Fibroblast of skin of right quadriceps (primary cell): ENCODE data around the gene S100A7.
"Not testable (repeated sequence)": the region's sequence is repeated elsewhere in the genome, so short reads cannot be mapped to it uniquely, and the experiment has no call there.

Experiments used
- DNase-seq: peaks from one replicate; pipeline ENCODE4 v3.0.0-alpha.2; 2013

The S100A7 gene

DNA sequence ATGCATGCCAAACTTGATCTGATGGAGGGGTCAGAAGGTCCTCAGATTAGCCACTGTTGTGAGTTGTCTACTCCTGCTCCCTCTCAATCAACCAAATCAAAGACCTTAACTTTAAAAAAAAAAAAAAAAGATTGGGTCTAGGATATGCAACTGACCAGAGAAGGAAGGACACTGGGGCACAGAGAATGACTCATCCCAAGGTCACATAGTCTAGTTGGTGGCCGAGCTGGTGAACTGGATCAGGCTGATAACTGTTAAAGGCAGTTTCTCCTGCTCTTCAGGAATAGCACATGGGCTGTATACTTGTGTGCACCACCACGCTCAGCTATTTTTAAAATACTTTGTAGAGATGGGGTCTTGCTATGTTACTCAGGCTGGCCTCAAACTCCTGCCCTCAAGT, 14.8 kb upstream of the S100A7 start:
- DNase-seq = no peak

DNA sequence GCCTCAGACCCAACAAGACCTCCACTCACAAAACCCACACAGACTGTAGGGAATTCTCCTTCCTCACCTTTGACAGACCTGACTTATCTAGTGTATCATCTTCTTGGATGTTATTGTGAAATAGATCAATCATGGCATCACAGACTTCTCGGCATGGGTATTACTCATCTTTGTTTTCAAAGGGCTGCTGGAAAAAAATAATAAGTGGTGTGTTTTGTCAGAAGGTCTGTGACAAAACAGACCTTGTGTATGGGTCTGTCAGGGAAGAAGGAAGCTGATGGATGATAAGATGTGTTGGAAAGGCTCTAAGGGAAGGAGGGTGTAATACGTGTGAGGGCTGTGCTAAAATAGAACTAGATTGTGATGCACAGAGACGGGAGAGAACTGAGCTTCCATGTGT, 13.9 kb upstream of the S100A7 start:
- no peak for DNase-seq

DNA sequence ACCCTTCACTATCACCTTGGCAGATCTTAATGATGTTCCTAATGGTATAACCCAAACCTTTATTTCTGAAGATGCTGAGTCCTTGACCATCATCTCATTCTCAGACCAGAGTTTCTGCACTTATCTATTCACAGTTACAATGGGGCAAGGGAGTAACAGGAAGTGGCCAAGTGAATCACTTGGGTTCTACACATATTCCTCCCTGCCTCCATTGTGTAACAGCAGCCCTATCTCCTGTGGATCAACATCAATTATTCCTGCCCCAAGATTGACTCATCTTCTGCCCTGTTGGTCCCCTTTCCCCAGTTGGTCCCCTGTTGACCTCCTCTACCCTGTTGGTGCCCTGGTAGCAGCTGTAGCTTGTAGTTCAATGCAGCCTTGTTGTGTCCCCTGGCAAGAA, 10.3 kb upstream of the S100A7 start:
- no peak for DNase-seq

DNA sequence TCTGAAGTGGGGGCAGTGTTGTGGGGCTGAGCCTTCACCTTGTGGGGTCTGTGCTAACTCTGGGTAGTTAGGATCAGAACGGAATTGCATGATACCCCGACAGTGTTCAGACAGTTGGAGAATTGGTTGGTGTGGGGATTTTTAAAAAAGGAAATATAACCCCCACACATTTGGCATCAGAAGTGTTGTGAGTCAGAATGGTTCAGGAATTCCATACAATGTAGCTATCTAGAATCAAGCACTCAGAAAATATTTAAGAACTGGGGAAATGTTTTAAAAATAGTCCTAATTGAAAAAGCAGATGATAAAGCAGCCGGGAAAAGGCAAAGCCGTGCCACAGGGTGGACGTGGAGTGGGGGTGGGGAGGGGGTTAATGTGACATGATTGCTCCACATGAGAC, 6.5 kb upstream of the S100A7 start:
- peak; percentile 39 for DNase-seq

DNA sequence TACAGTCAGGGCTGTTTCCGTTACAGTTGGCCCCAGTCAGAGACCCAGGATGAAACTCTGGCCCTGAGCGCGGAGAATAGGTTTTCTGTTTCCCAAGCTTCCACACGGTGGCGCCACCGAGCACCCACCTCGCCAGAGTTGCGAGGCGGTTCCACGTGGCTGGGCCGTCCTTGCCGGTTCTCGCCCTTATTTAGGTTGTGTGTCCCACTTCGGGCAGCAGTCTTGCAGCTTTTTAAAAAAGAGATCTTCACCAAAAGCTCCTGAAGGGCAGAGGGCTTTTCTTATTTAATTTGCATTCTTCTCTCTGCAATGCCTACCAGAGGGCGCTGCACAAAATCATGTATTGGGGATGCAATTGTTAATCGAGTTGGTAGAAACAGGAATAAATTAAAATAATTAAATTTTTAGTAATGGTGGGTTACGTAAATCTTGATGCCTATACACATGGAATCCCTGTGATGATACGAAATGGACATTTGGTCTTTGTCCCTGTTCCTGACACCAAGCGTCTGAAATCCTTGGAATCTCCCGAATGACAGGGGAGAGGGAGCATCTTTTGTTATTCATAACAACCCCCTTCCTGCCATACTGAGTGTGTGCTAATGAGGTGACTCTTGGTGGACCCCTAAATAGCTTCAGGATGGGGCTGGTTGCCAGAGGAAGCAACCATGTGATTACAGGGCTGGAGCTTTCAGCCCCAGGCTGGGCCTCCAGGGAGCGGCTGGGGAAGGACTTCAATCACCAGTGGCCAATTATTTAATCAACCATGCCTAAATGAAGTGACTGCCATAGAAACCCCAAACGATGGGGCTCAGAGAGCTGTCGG, 5.6 kb upstream of the S100A7 start:
- peak; percentile 26 for DNase-seq

DNA sequence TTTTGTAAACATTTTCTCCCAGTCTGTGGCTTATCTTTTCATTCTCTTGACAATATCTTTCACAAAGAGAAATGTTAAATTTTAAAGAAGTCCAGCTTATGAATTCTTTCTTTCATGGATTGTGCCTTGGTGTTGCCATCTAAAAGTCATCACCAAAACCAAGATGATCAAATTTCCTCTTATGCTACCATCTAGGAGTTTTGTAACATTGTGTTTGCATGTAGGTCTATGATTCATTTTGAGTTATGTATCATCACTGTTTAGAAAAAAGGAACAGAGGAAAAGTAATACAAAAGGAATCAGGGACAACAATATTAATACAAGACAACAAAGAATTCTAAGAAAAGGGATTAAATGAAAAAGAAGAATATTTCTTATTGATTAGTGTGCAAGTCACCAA, 2.3 kb upstream of the S100A7 start:
- not testable (repeated sequence) for DNase-seq

DNA sequence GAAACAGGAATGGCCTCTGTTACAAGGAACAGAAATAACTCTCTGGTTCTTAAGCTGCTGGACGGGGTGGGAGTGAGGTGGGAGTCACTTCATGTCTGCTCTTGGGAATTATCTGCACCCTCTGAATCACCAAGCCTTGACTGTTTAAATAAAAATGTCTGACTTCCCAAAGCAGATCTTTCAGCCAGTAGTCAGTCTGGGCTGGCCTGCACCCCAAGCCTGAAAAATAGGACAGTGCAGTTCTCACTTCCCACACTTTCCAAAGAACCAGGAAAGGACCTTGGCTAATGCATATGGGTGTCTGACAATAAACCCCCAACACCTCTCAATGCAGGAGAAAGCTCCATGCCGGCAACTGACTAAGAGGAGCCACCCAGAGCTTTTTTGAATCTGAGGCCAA, 796 bp downstream of the S100A7 start:
- DNase-seq = no peak

DNA sequence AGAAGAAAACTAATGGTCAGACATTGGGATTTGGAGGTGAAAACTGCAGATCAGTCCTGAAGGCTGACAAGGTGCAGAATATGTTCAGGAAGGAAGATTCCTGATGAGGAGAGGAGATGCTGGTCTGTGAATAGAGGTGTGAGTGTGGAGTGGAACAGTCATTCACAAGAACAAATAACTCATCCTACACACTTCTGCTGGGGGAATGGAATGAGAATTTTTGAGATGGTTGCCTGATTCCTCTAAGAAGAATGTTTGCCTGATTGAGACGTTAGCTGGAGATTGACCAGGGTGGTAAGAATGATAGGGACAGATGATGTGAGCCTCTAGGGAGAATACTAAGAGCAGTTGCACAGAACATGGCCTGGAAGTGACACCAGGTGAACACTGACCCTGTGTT, 4.1 kb downstream of the S100A7 start:
- no peak for DNase-seq

DNA sequence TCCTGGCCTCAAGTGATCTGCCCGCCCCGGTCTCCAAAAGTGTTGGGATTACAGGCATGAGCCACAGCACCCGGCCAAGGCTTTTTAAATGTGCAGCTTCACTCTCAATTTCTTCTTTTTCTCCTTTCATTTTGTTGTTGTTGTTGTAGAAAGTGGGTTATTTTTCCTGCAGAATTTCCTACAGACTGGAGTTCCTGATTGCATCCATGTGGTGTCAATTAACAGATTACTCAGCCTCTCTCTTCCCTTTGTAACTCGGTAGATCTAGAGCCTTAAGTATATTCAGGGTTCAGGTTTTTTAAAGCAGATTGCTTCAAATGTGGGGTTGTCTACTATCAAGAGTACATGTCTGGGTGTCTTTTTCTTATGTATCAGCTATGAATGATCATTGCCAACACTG, 11.6 kb downstream of the S100A7 start:
- peak; percentile 9 for DNase-seq

DNA sequence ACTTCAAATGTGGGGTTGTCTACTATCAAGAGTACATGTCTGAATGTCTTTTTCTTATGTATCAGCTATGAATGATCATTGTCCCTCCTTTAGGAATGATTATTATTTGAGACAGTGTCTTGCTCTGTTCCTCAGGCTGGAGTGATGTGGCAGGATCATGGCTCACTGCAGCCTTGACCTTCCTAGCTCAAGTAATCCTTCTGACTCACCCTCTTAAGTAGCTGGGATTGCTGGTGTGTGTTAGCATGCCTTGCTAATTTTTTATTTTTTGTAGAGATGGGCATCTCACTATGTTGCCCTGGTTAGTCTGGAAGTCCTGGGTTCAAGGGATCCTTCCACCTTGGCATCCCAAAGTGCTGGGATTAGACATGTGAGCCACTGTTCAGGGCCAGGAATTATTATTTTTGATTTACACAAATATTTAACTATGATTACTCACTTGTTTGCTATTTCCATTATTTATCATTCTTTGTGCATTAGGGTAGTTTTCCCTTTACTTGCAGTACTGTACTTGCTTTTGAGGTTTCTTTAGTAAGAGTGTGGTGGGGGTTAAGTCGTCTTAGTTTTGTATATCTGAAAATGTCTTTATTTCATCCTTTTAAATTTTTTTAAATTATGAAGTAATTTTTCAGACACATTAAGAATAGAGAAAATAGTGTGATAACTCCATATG, 12.8 kb downstream of the S100A7 start:
- peak; percentile 60 for DNase-seq

DNA sequence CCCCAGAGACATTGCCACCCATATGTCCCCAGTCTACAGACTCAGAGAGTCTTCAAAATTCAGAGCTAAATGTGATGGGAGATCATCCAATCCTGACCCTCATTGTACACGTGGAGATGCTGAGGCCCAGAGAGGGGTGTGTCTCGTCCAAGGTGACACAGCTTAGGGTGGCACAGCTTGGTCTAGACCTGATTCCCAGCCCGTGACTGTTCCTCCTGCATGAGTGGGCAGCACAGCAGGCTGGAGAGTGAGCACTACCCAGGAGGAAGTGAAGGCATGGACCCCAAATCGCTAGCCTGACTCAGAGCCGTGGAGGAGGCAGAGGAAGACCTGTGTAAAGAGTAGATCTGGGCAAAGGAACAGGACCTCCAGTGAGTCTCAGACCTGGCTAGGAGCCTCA, 16.4 kb downstream of the S100A7 start:
- DNase-seq = no peak

DNA sequence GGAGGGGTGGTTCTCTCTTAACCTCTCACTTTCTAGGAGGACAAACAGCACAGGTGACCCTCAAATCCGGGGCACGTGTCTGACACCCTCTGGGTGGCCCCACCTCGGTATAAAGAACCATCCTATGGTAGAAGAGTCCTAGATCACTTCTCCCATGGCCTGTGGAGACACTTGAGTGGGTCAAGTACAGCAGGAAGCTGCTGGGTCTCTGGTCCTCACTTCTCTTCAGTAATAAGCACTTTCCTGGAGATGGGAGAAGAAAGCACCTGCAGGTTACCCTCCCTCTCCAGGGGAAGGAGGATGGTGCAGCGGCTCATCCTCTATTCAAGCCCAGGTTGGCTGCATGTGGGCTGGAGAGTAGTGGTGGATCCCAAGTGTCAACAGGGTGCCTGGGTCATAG, 17.0 kb downstream of the S100A7 start:
- no peak for DNase-seq

DNA sequence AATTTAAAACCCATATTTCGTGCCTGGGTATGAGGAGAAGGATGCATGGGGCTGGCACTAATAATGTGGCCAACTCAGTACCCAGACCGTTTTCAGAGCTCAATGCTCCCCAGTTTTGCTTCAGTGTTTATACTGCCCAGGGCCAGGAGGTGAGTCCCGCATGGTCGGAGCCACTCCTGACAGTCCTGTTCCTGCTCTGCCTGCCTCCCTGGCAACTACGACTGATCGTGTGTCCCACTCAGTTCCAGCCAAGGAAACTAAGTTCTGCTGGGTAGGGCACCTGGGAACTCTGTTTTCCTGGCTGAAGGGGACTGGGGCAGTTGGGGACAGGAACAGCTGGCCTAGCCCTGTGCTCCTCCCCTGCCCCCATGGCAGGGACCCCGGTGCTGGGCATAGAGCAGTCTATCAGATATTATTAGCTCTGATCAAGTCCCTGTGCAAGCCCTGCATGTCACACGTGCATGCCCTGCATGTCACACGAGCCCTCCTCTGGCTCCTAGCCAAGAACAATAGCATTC, 19.2 kb downstream of the S100A7 start:
- DNase-seq = no peak

DNA sequence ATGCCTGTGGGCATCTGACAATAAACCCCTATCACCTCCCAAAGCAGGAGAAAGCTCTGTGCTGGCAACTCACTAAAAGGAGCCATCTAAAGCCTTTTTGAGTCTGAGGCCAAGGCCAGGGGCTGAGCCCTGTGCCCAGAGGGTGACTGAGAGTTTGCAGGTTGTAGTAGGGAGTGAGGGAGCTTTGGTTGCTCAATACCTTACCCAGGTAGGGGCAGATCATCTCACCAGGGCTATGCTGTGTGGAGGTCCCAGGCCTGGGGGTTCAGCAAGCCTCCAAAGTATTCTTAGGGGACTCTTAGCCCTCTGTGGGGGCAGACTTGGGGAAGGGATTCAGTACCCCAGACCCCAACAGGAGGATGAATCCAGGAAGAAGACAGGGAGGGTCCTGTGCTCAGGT, 21.2 kb downstream of the S100A7 start:
- DNase-seq = no peak

DNA sequence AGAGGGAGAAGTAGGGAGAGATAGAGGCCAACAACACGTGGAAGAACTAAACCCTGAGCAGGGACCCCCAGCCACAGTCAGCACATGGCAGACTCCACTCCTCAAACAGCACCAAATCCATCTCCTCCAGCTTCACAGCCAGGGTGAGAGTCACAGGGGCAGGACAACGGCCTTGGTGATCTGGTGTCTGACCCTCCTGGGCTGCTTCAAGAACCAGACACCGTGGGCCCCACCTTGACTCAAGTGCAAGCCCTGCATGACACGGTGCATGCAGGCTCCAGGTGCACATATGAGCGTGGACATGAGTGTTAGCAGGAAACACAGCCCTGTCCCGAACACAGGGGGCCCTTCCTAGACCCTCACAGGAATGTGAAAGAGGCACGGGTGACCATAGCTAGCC, 21.9 kb downstream of the S100A7 start:
- DNase-seq = no peak

DNA sequence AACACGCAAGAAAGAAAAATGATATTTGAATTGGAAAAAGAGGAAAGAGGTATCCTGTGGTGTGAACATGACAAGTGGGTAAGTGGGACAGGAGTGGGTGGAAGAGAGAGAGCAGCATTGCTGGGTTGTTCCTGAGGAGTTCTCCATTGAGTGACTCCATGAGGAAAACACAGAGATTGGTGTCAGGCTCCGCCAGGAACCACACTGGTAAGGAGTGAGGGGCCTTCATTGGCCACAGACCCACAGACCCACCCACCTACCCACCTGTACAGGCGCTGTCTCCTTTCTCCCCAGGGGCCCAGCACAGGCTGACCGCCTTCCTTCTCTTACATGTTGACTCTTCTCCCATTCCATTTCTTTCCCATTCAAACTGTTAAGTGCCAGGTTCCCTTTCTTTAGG, 23.2 kb downstream of the S100A7 start:
- DNase-seq = no peak

DNA sequence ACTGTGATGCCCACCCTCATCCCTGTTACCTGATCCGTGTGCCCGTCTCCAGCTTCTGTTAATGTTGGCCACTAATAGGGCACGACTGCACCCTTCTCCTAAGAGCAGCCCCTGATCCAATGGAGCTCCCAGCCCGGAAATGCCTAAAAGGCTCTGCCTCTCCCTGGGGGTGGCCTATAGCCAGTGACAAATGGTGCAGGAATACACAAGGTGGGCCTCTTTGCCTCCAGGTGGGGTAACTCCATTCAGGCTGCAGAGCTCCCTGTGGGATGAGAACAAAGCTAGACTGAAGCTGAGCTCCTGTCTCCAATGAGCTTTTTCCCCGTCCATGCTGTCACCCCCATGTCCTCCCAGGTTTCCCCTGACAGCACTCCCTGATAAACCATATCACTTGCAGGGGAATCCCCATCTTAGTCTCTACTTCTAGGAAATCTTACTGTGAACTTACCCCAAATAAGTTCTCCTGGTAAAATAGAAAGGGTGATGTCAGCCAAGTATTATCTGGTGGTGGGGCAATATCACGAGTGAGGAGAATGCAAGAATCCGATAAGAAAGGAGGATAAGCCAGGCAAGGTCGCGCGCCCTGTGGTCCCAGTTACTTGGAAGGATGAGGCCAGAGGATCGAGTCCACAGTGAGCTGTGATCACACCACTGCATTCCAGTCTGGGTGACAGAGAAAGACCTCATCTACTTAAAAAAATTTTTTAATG, 25.6 kb downstream of the S100A7 start:
- DNase-seq = no peak

DNA sequence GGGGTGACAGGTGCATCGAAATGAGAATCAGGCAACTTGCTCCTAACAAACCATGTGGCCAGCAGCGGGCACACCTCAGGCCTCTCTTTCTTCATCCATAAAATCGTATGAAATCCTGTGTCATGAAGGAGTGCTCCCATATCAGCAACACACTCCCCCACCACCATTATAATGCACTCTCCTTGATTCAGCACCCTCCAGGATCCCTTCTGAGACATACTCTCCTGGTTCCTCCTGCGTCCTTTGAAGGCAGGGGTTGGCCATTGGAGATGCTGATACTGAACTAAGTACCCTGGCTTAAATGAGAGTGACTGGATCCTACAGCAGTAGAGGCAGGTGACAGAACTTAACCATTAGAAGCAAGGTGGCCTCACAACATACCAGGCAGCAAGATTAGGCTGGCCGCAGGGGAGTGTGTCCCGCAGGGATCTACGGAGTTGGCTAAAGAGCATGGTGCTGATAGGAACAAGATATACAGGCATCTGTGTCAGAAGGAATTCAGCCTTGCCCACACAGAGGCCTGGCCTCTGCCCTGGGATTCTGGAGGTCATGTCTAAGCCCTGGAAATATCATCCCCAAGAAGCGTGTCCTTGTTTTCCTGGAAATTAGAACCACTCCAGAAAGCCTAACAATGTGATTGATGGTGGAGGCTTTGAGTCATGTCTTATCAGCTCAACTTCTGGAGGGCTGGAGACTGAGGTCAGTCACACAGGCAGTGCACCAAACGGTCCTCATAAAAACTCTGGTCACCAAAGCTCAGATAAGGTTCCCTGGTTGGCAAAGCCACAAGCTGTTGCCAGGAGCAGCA, 27.4 kb downstream of the S100A7 start:
- no peak for DNase-seq

DNA sequence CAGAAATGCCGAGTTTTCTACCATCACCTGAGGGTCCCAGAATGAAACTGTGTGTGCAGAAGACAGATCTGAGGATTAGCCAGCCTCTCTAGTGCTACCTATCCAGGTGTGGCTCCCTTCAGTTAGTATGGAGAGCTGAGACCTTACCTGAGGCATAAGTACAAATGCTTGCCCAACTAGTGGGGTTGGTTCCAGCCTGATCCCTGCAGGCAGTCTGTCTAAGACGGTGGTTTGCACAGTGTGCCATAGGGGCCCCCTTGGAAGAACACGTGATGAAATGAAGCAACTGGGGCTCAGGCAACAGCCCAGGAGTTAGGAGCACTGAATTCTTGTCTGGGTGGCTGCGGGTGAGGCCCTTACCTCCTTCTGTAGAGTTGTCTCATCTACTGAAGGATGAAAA, 28.5 kb downstream of the S100A7 start:
- DNase-seq = no peak

DNA sequence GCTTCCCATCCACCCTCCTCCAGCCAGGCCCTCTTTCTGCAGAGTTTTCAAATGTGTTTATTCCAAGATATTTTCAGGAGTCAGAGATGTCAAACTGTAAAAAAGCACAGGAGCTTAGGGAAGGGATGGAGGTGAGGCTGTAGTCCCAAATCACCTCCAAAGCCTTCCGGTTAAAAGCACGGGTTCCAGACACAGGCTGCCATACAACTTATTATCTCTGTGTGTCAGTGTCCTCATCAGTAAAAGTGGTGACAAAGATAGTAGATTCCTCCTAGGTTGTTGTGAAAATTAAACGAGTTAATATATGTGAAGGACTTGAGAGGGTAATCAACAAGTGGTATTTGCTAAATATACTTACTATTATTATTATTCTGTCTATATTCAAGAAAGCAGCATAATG, 29.0 kb downstream of the S100A7 start:
- DNase-seq = no peak

DNA sequence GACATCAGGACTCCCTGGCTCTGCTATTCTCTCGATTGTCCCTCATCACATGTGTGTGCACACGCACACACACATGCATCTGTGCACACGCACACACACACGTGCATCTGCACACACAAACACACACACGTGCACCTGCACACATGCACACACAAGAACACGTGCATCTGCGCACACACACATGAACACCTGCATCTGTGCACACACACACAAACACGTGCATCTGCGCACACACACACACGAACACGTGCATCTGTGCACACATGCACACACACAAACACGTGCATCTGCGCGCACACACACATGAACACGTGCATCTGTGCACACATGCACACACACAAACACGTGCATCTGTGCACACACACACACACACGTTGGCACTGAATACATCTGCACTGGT, 29.4 kb downstream of the S100A7 start:
- no peak for DNase-seq

DNA sequence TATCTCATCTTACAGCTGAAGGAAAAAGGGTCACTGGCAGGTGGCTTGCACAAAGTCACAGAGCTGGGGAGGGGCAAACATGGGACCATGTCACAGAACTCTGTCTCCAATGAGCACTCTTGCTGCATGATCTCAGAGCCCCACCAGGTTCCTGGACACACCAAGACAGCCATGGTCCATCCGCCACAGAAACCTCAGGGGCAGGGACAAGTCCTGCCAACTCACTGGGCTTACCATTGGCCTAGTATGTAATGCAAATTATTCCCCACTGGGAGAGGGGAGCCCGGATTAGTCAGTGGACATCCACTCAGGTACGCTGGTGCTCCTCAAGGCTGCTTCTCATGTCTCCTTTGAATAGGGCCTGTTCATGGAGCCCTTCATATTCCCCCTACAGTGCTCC, 29.9 kb downstream of the S100A7 start:
- no peak for DNase-seq

DNA sequence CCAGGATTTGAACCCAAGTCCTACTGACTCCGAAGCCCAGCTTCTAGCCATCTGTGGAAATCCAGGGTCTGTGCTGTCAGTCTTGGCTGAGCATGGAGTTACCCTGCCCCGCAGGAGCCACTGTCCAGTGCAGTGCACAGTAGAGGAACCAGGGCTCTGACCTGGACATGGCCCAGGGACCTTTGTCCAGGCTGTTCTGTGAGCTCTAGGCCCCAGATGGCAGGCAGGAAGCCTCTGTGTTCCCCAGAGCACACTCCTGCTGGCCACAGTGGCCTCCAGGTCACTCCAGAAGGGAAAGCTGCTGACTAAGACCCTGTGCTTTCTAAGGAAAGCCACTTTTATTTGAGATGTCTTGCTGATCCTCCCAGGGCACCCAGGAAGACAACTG, 30.3 kb downstream of the S100A7 start:
- no peak for DNase-seq
